Spleen (tissue), 11 donors: ENCODE results near the gene SNRPB2. TPM values are rescaled to one million over a fixed set of nuclear protein-coding genes. Genes with fewer than 3 reads are reported as not detected.

Source experiments
- DNase-seq: peaks from one replicate; pipeline ENCODE4 v3.0.0-alpha.2; 2020
- H3K27ac ChIP-seq, 8 donors: fragments of 200-600 bp; sonication (generic) in 7 of 8; 1 replicate in 4 of 8; 2 replicates in 4 of 8; pipeline versions ENCODE4 v1.5.0 to v1.8.0; 2016 to 2021; ENCODE audit warnings: inconsistent platforms in 4 of 8, mild to moderate bottlenecking in 4 of 8, moderate library complexity in 1 of 8
- H3K27me3 ChIP-seq, 7 donors: fragments of 200-600 bp; sonication (generic) in 6 of 7; replicated peaks in 1 of 7; 1 replicate in 4 of 7; 2 replicates in 3 of 7; pipeline versions ENCODE4 v1.5.0 to v1.8.0; 2016 to 2021; ENCODE audit warnings: inconsistent platforms in 3 of 7, mild to moderate bottlenecking in 1 of 7
- H3K36me3 ChIP-seq, 6 donors: fragments of 200-600 bp; sonication (generic) in 5 of 6; 1 replicate in 4 of 6; 2 replicates in 2 of 6; pipeline versions ENCODE4 v1.5.0 to v1.8.0; 2016 to 2021; ENCODE audit warnings: inconsistent platforms in 2 of 6
- H3K4me1 ChIP-seq, 6 donors: fragments of 200-600 bp; sonication (generic) in 5 of 6; 1 replicate in 3 of 6; 2 replicates in 3 of 6; pipeline versions ENCODE4 v1.5.0 to v1.8.0; 2016 to 2021; ENCODE audit warnings: inconsistent platforms in 3 of 6
- H3K4me3 ChIP-seq, 8 donors: fragments of 200-600 bp; sonication (generic) in 7 of 8; 1 replicate in 4 of 8; 2 replicates in 4 of 8; pipeline versions ENCODE4 v1.5.0 to v1.8.0; 2016 to 2021; ENCODE audit warnings: inconsistent platforms in 4 of 8, mild to moderate bottlenecking in 4 of 8, moderate library complexity in 2 of 8
- H3K9me3 ChIP-seq, 8 donors: fragments of 200-600 bp; sonication (generic) in 7 of 8; 1 replicate in 4 of 8; 2 replicates in 4 of 8; pipeline versions ENCODE4 v1.5.0 to v1.8.0; 2016 to 2021; ENCODE audit warnings: inconsistent platforms in 4 of 8
- CTCF ChIP-seq, 11 experiments: fragments of 200-600 bp in 7 of 11; fragments of 450-650 bp in 4 of 11; sonication (generic) in 4 of 11; IDR thresholded peaks in 8 of 11; conservative IDR thresholded peaks in 3 of 11; 1 replicate in 7 of 11; 2 replicates in 4 of 11; pipeline versions ENCODE4 v1.4.0 to v1.8.0; 2016 to 2021; ENCODE audit warnings: antibody characterized with exemption in 11 of 11, inconsistent platforms in 4 of 11, mild to moderate bottlenecking in 1 of 11
- POLR2A ChIP-seq, 3 donors: fragments of 450-650 bp; IDR thresholded peaks; one replicate each; pipeline ENCODE4 v1.5.1; 2017; ENCODE audit warnings: antibody characterized with exemption in 3 of 3, mild to moderate bottlenecking in 1 of 3
- POLR2AphosphoS5 ChIP-seq, 3 donors: sonication (generic); formaldehyde crosslinking; IDR thresholded peaks; one replicate each; pipeline ENCODE4 v1.5.1; 2017; ENCODE audit warnings: antibody characterized with exemption in 3 of 3
- WGBS, 5 donors: extraction: QIAGEN DNeasy Blood & Tissue Kit in 3 of 5; methylation state at CpG; one replicate each; pipeline versions ENCODE4 v1.1.5 to v1.1.7; 2013 to 2018; 5-methylcytosine and 5-hydroxymethylcytosine counted together
- intact Hi-C: fragments of 100-400 bp; cut with DNase I; formaldehyde crosslinking; loops from one replicate; pipeline ENCODE4 v1.15.0; 2023; ENCODE audit warnings: low total_unique reads
- polyA plus RNA-seq, 3 donors: library from polyadenylated mRNA; stranded (reverse); fragments of 200-250 nt; gene quantifications; one replicate each; pipeline ENCODE4 v1.2.1, GENCODE V29; 2013
- total RNA-seq, 7 donors: library from RNA; depleted of rRNA in 3 of 7; stranded (reverse); fragments of >200 nt in 3 of 7; fragmentation: NEBNext Ultra II Directional in 4 of 7; extraction: Animal tissue kit (Norgen Biotek cat#: 25700) in 4 of 7; gene quantifications; one replicate each; pipeline versions ENCODE4 v1.1.0 to v1.2.1, GENCODE V29; 2016 to 2021
- donor health status: healthy with polysubstance abuse.
- donor health status: DM: no; HTN: no; CAD: no; lungs with moderate emphysema.
- donor health status: DM: no; HTN: no; CAD: no.
- donor health status: Bipolar disorder and iron deficiency.
- donor health status: healthy.
- donor health status: DM: no; HTN: no; CAD: no.
- donor health status: DM: yes; HTN: yes; CAD: no.

SNRPB2 gene
- total and polyA plus RNA-seq, 10 donors: 20.3 to 68.8 (median 40.9) TPM

GRCh38 chr20:16711661-16712258 is 18.1 kb upstream of the SNRPB2 start:
- WGBS, 5 donors: 74 to 83% (median 80%) methylated on average over 4 of the region's 4 CpGs

GRCh38 chr20:16712511-16712947 is 17.3 kb upstream of the SNRPB2 start:
- Histone ChIP-seq H3K27me3 (peaks cover 0 to 19% (median 0%) of the 10 kb centered on the region in 7 donors), H3K9me3 (no peaks in the 10 kb centered on the region), H3K4me3 (no peak overlapping the region), H3K36me3 (no peaks in the 10 kb centered on the region), H3K27ac (no peak overlapping the region), H3K4me1 (peaks cover 0 to 22% (median 8%) of the 10 kb centered on the region in 6 donors)
- TF ChIP-seq POLR2AphosphoS5 (IDR thresholded peaks at IDR 0.05) (no peak), CTCF (IDR thresholded peaks at IDR 0.05 in 8 of 11, conservative IDR thresholded peaks at IDR 0.05 in 3 of 11) (no peak), POLR2A (IDR thresholded peaks at IDR 0.05) (no peak)
- intact Hi-C loops: no loop called here
- DNase-seq: no peak
- WGBS, 5 donors: 63 to 77% (median 65%) methylated on average over 6 of the region's 6 CpGs

More at GRCh38 chr20:16711661-16712258, 18.1 kb upstream of the SNRPB2 start:
- no peaks in the 10 kb centered on the region for H3K36me3 ChIP-seq
- no peaks in the 10 kb centered on the region for H3K9me3 ChIP-seq
- no peak overlapping the region for H3K27ac ChIP-seq
- TF ChIP-seq CTCF (IDR thresholded peaks at IDR 0.05 in 8 of 11, conservative IDR thresholded peaks at IDR 0.05 in 3 of 11): no peak
- no peak for TF ChIP-seq POLR2A (IDR thresholded peaks at IDR 0.05)
- no peak for TF ChIP-seq POLR2AphosphoS5 (IDR thresholded peaks at IDR 0.05)
- DNase-seq: no peak
- H3K4me1 ChIP-seq: peaks cover 0 to 22% (median 8%) of the 10 kb centered on the region in 6 donors
- peaks cover 0 to 17% (median 0%) of the 10 kb centered on the region in 7 donors for H3K27me3 ChIP-seq
- intact Hi-C loops: no loop called here
- H3K4me3 ChIP-seq: no peak overlapping the region

- Histone ChIP-seq H3K36me3 (no peaks in the 10 kb centered on the region), H3K27me3 (peaks cover 0 to 25% (median 0%) of the 10 kb centered on the region in 7 donors), H3K4me3 (no peak overlapping the region), H3K4me1 (peaks cover 0 to 22% (median 8%) of the 10 kb centered on the region in 6 donors), H3K9me3 (no peaks in the 10 kb centered on the region), H3K27ac (no peak overlapping the region)
- DNase-seq: no peak
- TF ChIP-seq CTCF (IDR thresholded peaks at IDR 0.05 in 8 of 11, conservative IDR thresholded peaks at IDR 0.05 in 3 of 11) (no peak), POLR2A (IDR thresholded peaks at IDR 0.05) (no peak)
- intact Hi-C loops: no loop called here
These were observed 16.8 kb upstream of the SNRPB2 start for GRCh38 chr20:16713066-16713465.

- H3K4me1 ChIP-seq: peaks cover 0 to 10% (median under 1%) of the 10 kb centered on the region in 6 donors
- H3K36me3 ChIP-seq: no peaks in the 10 kb centered on the region
- H3K4me3 ChIP-seq: no peak overlapping the region
- whole genome bisulfite sequencing, 5 donors: 73 to 82% (median 77%) methylated on average over 5 of the region's 5 CpGs
- DNase-seq: no peak
- H3K27me3 ChIP-seq: peaks cover 0 to 35% (median 0%) of the 10 kb centered on the region in 7 donors
- TF ChIP-seq POLR2AphosphoS5 (IDR thresholded peaks at IDR 0.05): no peak
- no peak for TF ChIP-seq CTCF (IDR thresholded peaks at IDR 0.05 in 8 of 11, conservative IDR thresholded peaks at IDR 0.05 in 3 of 11)
- TF ChIP-seq POLR2A (IDR thresholded peaks at IDR 0.05): no peak
- no peaks in the 10 kb centered on the region for H3K9me3 ChIP-seq
- intact Hi-C loops: no loop called here
- no peak overlapping the region for H3K27ac ChIP-seq
These were observed 15.6 kb upstream of the SNRPB2 start for GRCh38 chr20:16714242-16714641.
